NCI-H524 treated with DMSO at 0.1 percent for 48 hours (cell line): ENCODE results near the gene RPS6KA3.
A peak's percentile ranks its signal among the peaks of the same experiment; 100 is the strongest.

Experiments used
- DNase-seq: peaks from one replicate; lab custom pipeline; 2025; lab: John Stamatoyannopoulos, UW

The RPS6KA3 gene

DNA sequence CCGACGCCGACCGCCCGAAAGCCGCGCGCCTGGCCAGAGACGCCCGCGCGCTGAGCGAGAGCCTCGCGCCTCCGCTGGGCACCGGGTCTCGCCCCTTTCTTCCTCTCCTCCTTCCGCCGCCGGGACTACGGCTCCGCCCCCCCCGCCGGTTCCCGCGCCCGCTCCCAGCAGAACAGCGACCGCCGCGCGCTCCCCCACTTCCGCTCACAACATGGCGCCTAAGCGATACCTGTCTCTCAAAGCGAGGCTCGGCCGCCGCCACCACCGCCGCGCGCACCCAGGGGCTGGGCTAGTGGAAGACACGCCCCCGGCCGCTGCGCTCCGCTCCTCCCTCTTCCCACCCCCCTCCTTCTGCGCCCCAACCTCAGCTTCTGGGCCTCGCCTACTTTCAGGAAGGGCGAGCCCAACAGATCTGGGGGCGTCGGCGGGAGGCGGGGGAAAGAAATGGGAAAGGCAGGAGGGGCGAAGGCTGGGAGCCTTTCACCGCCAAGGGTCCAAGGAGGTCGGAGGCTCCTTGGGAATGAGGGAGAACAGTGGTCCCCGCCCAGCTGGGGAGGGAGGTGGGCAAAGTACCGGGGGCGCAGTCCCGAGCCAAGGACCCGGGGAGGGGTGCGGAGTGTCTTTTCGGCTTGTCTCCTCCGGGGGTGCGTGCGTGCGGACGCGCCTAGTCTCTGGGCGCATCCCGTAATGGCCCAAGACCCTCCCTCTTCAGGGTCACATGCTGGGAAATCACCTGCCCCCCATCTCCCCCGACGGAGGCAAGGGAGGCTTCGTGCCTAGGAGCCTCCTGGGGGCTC is at the start of gene RPS6KA3:
RPS6KA3 (minus strand) TSS at position 100 of the 797 bp plus-strand sequence. CDS start 277 bp downstream, outside the sequence.
- DNase-seq = no peak

DNA sequence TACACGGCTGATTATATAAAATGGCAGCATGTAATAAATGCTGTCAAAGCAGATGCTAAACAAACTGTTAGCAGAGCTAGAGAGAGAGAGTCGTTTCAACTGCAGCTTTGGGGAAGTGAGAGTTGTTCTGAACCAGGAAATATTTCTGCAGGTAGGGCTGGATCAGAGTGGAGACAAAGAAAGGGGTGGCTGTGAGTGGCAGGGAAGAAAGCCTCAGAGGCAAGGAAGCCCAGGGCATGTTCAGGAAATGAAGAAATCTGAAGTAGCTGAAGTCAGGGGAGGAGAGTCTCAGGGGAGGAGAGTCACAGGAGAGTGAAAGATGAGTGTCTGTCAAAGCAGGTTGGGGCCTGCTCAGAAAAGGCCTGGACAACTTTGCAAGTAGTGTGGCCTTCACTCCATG is 48.4 kb upstream of the RPS6KA3 start:
- no peak for DNase-seq

DNA sequence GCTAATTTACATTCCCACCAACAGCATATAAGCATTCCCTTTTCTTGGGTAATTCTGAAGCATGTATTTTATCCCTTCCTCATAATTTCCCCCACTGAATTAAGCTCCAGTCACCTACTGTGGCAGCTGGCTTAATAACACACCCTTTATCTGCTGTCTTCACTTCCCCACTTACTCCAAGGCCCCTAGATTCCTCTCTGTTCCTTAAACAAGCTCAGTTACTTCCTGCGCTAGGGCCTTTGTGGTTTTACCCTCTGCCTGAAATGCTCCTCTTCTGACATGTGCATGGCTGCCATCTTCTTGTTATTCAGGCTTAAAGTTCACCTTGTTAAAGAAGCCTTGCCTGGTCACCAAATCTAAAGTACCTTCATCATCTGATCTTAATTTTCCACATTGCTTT is 47.2 kb upstream of the RPS6KA3 start:
- no peak for DNase-seq

DNA sequence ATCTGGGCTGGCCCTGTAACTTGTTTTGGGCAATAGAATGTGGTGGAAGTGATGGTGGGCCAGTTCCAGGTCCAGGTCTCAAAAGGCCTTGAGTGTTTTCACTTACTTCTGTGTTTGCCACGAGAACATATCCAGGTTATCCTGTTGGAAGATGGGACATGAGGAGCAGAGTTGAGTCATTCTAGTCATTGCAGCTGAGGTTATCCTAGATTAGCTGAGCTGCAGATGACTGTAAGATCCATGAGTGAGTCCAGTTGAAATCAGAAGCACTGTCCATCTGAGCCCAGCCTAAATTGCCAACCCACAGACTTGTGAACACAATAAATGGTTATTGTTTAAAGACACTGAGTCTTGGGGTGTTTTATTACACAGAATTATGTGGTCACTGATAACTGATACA is 45.3 kb upstream of the RPS6KA3 start:
- DNase-seq = no peak

DNA sequence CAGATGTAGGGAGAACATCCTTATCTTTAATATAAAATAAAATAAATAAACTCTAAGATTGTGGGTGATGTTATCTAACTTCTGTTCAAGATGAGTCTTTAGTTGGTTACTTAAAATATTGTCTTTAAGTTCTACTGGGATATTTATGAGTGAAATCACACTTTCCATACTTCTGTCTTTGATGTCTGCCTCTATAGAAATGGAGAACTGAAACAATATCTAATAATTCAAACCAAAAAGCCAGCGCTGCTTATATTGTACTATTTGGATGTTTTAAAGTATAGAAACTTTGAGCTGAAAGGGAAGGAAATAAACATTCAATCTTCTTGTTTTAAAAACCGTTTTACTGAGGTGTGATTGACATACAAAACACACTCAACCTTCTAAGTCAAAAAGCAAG is 44.8 kb upstream of the RPS6KA3 start:
- DNase-seq = no peak

DNA sequence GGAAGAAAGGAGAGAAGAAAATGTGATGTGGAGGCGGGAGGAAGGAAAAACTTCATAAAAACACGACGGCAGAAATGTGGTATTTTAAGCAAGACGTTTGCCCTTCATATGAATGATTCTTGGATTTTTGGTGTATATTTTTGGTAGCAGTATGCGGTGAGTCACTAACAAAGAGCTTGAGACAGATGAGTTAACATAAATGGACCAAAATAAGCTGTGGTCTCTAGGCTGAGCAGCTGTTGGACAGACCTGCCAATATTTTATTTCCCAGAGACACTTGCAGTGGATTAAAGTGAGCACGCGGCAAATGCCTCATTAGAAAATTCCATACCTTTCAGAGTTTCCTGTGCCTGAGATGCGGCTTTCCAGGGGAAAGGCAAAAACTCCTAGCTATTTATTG is 43.1 kb upstream of the RPS6KA3 start:
- no peak for DNase-seq

DNA sequence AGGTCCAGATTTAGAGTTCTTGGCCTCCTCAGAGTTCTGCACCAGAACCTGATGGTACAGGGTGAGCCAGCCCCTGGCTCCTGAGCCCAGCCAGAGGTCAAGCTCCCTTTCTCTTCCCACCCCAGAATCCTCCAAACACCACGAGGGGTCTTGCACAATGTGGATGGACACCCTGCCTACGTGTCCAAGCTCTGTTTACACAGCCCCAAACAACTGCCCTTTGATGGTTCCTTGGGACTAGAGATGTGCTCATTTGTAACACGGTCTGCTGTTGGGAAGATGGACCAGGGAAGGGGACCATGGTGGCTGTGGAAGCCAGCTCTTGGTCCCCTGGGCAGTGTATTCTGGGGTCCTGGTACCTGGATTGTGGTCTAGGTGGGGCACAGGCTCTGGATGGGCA is 40.0 kb upstream of the RPS6KA3 start:
- DNase-seq = no peak

DNA sequence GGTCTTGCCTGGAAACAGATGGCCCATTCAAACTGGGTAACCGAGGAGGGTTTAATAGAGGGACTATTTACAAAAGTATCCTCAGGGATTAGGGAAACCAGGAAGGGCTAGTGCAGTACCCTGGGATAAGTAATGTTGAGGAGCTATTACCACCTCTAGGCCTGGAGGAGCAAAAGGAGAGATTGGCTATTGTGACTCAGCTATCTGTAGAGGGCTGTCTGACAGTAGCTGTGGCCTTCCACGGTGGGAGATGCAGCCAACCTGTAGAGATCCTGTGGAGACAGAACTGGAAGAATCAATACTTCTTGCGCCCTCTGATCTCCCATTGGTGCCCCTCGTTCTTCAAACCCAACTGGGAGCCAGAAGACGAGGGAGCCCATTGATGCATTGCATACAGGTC is 34.1 kb upstream of the RPS6KA3 start:
- DNase-seq = peak; percentile 45

DNA sequence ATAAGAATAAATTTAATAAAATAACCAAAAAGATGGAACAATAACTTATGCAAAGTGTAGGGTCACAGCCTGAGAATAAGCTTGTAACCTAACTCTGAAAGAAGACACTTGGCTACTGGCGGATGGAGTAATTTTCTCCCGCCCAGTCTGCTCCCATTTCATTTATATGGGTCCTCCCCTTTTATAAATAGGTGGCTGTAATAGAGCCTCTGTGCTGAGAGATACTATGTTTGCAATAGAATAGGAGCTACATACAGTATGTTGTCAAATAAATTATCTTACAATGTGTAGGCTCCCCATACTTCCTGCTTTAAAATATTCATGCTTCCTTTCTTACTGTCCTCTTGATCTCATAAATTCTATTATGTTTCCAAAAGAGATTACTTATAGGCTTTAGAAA is 28.2 kb upstream of the RPS6KA3 start:
- no peak for DNase-seq

DNA sequence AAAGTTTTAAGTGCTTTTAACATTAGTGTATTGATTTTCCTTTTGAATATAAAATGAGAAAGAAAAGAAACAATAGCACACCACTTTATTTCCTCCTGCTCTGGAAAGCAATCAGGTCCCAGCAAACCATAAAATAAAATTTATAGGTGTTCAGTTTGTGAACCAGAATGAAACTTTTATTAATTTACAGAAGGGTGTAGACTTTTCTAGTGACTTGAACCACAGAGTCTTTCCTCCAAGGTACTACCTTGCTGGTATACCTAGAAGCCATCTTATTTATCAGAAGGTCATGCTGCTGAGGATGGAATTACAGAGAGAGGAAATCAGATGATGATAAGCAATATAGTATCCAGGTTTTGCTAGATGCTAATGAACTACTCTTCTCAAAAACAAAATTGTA is 27.6 kb upstream of the RPS6KA3 start:
- DNase-seq = no peak

DNA sequence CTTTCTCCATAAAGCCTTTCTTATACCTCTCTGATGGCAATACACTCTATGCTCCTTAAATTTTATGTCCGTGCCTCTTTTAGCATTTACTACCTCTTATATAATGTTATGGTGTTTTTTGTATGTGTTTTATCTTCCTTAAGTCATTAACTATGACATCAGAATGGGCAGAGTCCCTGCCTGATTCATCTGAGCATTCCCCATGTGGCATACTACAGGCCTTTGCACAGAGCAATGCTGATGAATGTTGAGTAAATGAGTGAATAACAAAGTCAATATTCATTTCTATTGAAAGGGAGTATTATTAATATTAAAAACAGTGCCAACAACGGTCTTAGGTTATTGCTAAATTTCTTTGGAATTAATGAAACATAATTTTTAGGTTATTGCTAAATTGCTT is 18.8 kb upstream of the RPS6KA3 start:
- DNase-seq = no peak

DNA sequence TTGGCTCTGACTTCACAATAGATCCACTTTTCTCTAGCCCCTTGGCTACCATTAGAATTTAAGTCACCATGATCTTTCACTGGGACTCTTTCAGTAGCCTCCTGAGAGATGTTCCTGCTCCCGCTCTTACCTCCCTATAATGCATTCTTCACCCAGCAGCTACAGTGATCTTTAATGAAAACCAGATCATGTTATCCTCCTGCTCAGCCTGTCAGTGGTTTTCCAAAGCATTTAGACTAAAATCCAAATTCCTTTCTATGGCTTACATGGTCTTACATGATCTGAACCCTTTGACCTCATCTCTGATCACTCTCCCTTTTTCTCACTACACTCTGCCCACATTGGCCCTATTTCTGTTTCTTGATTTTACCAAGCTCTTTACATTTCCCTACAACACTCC is 18.3 kb upstream of the RPS6KA3 start:
- no peak for DNase-seq

DNA sequence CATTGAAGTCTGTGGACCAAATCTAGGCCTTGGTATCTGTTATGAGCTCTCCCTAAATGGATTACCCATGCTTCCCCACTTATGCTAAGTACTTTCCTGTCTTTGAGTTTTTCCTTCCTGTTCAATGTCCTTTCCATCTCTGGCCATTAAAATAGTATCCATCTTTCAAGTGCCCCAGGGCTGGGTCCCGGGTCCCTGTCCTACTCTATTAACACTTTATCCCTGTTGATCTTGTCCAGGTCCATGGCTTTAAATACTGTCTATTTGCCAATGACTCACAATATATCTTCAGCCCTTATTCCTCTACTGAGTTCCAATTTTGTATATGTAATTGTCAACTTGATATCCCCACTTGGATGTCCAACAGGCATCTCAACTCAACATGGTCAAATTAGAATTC is 17.7 kb upstream of the RPS6KA3 start:
- no peak for DNase-seq

DNA sequence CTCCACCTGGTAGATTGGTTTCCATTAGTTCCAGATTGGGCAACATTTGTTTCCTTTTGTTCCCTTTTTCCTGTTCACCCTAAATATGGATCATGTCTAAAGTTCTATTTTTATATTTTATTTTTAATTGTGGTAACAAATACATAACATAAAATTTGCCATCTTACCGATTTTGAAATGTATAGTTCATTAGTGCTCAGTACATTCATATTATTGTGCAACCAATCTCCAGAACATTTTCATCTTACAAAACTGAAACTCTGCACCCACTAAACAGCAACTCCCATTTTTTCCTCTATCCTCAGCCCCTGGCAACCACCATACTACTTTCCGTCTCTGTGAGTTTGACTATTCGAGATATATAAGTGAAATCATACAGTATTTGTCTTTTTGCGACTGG is 14.2 kb upstream of the RPS6KA3 start:
- DNase-seq = no peak

DNA sequence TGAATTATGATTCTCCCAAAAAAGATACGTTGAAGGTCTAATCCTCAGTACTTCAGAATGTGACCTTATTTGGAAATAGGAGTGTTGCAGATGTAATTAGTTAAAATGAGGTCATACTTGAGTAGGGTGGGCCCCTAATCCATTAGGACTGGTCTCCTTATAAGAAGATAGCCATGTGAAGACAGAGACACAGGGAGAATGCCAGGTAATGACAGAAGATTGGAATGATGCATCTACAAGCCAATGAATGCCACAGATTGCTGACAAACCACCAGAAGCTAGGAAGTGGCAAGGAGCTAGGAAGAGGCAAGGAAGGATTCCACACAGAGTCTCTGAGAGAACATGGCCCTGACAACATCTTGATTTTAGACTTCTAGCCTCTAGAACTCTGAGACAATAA is 7.4 kb upstream of the RPS6KA3 start:
- no peak for DNase-seq

DNA sequence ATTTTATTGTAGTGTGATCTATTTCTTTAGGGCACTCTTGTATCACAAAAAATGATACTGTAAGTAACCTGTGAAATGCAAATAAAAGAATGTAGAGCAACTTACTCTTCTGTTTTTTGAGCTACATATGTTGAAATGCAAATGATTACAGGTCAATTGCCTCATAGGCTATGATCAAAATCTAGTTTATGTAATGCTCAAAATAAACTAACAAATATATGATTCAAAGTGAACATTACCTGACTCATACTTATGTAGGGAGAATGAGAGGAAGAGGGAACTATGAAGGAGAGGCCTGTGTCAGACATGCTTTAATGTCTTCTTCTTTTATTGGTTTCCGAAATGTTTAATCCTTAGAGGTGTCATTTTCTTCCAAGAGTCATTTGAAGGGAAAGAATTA is 5.0 kb upstream of the RPS6KA3 start:
- no peak for DNase-seq

DNA sequence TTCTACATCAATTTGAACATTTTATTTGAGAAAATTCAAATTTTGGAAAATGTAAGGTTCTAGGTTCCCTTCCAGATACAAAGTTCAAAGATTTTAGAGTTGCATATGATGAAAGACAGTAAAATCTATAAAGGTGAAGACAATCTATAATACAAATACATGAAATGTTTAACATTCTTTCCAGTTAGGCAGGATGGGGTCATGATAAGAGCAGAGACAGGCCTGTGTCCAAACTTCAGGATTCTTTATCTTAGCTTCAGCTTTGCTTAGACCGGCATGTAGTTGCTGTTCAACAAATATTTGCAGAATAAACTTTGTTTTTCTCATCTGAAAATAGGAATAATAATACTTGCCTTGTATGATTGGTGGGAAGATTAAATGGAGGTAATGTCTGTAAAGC is 4.5 kb upstream of the RPS6KA3 start:
- no peak for DNase-seq

DNA sequence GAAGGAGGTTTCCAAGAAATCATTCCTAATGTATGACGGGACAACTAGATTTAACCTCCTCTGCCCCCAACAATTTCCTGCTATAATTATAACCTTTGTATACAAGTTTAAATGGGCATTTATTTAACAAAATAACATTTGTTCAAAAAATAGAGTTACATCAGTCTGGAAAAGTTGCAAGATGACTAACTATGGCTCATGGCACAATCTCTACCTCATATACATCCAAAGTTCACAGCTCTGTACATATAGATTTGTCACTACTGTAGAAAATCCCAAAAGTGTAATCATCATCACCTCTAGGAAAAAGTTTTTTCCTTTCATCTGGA is 3.8 kb upstream of the RPS6KA3 start:
- no peak for DNase-seq

DNA sequence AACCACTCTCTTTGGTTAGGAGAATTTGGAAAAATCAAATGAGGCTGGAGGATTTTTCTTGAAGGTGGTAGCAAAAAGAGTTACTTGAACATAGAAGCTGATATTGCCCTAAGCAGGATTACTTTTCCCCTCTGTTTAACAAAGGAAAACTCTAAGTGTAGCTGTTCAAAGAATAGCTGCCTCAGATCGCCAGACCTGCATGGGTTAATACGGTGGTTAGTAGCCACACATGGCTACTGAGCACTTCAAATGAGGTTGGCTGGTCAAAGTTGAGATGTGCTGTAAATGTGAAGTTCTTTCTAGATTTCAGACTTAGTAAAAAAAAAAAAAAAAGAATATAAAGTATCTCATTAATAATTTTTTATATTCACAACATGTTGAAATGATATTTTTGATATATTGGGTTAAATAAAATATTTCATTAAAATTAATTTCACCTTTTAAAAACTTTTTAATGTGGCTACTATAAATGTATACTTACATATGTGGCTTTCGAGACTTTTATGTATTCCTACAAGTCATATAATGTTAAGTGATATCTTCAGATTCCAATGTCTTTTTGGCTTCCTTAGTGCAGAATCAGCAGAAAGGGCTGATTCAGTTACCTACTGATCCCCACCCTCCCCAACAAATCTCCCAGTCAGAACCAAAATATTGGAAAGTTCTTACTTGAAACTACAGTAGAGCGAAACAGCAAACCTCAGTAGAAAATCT is 3.3 kb upstream of the RPS6KA3 start:
- DNase-seq = no peak

DNA sequence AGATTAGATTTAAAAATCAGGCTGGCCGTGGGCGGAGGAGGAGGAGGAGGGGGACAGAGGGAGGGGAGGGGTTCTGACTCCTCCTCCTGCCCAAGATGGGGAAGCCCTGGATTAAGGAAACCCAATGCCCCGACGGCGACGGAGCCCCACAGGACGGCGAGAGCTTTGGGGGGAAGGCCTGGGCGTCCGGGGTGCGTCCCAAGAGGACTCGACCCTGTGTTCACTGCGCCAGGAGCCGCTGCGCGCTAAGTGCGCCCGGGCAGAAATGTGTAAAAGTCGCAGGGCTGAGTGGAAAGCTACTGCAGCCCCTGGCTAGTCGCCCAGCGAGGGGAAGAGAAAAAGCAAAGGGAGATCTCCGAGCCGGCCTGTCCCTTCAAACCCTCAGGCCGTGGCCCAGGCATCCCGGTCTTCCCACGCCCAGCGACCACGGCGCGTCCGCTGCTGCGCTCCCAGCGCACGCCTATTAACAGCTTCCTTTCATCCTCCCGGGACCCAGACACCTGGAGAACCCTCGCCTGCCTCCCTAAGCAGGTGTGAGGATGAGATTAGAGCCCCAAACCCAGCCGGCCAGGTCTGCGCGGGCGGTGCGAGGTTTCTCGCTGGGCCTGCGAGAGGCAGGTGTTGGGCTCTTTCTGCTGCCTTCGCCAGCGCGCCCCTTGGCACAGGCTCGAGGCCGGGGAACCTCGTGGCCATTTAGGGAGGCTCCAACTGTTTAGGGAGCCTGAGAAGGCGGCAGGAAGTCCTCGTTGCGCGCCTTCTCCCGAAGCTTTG is 1.4 kb upstream of the RPS6KA3 start:
- no peak for DNase-seq

DNA sequence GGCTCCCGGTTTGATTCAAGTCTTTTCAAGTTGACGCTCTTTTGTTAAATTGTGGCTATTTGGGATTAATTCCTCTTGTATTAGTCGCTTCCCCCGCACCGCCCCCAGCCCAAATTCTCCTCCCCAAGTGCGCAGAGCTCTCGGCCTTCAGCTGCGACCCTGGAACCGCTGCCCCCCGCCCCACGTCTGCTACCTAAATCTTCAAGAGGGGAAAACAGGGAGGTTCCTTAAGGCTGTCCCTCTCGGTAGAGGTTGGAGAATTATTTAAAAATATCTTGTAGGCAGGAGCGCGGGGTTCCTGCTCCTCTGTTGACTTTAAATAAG is 860 bp upstream of the RPS6KA3 start:
- DNase-seq = no peak

DNA sequence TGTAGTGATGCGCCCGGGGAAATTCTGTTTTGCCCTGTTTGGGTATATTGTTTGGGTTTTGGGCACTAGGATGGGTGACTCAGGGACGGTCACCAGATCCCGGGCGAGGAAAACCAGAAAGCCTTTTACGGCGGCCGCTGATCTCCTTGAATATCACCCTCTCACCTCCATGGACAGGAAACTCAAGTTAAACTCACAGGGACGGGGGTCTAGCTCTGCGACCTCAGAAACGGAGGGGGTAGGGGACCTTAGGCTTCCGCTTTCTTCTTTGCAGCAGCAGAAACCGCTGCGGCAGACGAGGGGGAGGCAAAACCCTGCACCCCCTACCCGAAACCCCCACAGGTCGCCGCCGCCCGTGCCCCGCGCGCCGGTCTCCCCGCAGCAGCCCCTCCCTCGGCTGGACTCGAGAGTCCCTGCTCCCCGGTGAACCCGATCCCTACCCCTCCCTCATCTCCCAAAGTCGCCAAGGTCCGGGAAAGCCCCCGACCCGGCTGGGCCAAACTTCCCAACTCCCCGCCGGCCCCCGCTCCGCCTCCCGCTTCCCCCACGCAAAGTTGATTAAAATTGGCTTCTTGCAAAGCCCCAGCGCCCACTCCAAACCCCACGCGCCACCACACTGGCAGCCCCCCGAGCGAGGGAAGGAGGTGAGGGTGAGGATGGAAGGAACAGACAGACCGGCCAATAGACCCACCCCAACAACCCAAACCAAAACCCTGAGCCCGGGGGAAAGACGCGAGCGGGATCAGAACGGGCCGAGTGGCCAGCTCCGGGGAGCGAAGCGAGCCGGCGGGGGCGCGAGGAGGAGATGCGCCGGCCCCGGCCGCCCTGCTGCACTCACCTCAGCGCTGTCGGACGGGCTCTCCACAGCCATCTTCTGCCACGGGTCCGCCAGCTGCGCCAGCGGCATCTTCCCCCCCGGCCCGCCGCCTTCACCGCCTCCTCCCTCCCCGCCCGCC is 705 bp downstream of the RPS6KA3 start:
- DNase-seq = no peak
